Mucosa of stomach (tissue), 1 donor: ENCODE data around the gene NET1.
A peak's percentile ranks its signal among the peaks of the same experiment; 100 is the strongest.

Experiments
- H3K27me3 ChIP-seq: one replicate; pipeline ENCODE4 v1.7.0; 2013; ENCODE audit warnings: mild to moderate bottlenecking, low read length; ENCODE audit not compliant: control insufficient read depth, insufficient read depth
- H3K36me3 ChIP-seq: one replicate; pipeline ENCODE4 v1.7.0; 2013; ENCODE audit warnings: low read length; ENCODE audit not compliant: control insufficient read depth, insufficient read depth
- H3K4me1 ChIP-seq: one replicate; pipeline ENCODE4 v1.7.0; 2013; ENCODE audit warnings: mild to moderate bottlenecking, low read length; ENCODE audit not compliant: control insufficient read depth, insufficient read depth
- H3K4me3 ChIP-seq: one replicate; pipeline ENCODE4 v1.7.0; 2013; ENCODE audit warnings: low read length
- H3K9ac ChIP-seq: one replicate; pipeline ENCODE4 v1.7.0; 2013; ENCODE audit warnings: mild to moderate bottlenecking, low read length, moderate library complexity
- H3K9me3 ChIP-seq: one replicate; pipeline ENCODE4 v1.7.0; 2013; ENCODE audit warnings: mild to moderate bottlenecking, low read length, moderate library complexity; ENCODE audit not compliant: control insufficient read depth
- donor health status: Pancreatic carcinoma.

NET1 gene

DNA sequence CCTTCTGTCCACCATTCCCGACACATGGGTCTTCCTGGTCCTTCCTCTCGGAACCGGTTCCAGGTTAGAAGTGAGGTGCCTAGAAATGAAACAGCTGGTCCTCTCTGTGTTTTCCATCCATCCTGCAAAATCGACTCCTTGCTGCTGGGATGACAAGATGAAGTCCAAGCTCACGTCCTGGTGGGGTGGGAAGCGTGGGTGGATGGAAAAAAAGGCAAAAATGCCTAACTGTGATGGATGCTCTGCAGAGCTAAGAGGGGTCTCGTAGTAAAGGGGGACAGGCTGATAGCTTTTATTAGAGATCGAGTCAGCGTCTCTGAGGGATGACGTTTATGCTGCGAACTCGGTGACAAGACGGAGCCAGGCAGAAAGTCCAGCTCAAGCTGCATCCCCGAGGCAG, 72.9 kb downstream of the NET1 start:
- H3K27me3 ChIP-seq, result no peaks in the 10 kb centered on the region
- no peak overlapping the region for H3K9ac ChIP-seq
- H3K36me3 ChIP-seq, result no peaks in the 10 kb centered on the region
- no peaks in the 10 kb centered on the region for H3K9me3 ChIP-seq
- H3K4me1 ChIP-seq, result peaks cover 27% of the 10 kb centered on the region
- no peak overlapping the region for H3K4me3 ChIP-seq

DNA sequence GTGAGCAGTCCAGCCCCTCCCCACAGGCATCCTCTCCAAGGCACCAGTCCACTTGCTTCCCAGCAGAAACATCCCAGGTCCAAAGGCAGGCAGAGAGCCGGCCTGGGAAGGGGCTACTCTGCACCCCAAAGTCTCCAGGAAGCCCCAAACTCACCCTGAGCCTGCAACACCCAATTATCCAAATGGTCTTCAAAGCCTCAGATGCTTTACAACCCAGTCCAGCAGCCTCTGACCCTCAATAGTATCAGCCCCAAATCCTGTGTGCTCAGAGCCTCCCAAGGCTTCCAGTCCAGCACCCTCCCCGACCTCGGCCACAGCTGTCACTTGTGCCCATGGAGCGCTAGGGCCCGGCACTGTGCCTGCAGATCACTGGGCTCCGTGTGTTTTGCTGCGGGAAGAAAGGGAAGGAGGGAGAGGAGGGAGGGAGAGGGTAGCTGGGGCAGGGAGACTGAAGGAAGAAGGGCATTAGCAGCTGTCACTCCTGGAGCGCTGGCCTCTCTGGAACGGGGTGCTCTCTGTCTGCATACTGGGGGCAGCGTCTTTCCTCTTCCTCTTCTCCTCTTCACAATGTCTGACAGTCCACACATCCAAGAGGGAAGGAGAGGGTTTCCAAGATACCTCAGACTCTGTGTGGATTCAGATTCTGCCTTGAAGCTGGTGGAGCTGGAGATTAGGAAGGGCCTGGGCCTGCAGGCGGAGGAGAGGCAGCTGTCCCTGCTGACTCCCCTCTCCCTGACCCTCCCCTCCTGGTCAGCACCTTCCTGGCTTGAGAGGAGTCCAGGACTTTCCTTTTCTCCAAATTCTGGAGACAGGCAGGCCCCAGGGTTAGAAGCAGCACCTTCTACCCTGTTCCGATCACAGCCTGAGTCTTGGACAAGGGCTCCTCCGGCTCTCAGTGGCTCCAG, 73.8 kb downstream of the NET1 start:
- Histone ChIP-seq H3K9me3 (no peaks in the 10 kb centered on the region), H3K4me1 (peaks cover 27% of the 10 kb centered on the region), H3K4me3 (no peak overlapping the region), H3K9ac (no peak overlapping the region), H3K27me3 (no peaks in the 10 kb centered on the region), H3K36me3 (no peaks in the 10 kb centered on the region)

DNA sequence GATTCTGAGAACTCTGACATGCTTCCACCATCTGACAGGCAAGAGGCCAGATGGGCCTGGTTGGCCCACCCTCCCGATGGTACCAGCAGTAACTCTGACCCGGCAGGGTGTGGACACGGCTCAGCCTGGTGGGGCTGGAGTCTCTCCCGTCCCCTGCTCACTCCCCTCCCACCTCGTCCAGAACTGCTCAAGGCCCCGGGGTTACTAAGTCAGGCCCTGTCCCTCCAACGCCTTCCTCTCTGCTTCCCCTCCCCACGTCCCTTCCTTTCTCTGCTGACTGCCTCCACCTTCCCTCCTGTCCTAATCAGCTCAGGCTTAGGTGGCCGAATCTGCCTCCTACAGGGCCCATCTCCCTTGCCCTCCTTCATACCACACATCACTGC, 74.5 kb downstream of the NET1 start:
- no peaks in the 10 kb centered on the region for H3K9me3 ChIP-seq
- no peak overlapping the region for H3K9ac ChIP-seq
- H3K4me1 ChIP-seq, result peaks cover 27% of the 10 kb centered on the region
- H3K36me3 ChIP-seq, result no peaks in the 10 kb centered on the region
- no peaks in the 10 kb centered on the region for H3K27me3 ChIP-seq
- H3K4me3 ChIP-seq, result no peak overlapping the region

DNA sequence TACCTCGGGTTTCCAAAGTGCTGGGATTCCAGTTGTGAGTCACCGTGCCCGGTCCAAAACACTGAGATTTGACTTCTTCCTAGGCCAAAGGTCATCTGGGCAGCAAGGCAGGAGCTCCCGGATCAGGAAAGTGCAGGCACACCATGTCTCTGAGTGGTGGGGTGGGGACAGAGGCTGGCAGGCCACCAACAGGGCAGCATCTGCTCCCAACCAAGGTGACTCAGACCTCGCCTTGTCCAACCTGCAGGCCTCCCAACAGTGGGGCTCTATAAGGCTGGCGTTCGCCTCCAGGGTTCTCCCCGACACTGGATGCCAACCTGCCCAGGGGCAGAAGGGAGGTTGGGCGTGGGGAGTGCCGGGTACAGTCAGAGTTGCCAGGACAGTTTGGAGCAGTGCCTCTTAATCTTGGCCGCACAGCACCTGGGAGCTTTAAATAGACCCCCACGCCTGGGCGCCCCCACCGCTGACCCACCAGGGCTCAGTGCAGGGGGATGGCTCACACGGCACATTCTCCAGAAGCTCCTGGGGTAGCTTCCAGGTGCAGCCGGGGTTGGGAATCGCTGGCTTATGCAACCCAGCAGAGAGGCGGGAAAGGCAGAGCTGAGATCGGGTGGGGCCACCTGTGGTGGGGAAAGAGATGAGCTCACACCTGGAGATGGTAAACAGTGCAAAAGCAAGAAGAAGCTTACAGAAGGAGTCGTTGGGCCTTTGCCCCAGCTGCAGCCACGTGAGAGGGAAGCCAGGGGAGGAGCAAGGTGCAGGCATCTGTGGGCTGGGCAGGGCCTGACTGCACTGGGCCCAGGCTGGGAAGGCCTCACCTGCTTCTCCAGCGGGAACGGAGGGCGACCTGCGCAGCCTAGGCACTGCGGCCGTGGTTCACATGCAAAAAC, 76.2 kb downstream of the NET1 start:
- Histone ChIP-seq H3K9me3 (no peaks in the 10 kb centered on the region), H3K9ac (peak overlapping the region; percentile 57), H3K4me3 (no peak overlapping the region), H3K27me3 (no peaks in the 10 kb centered on the region), H3K4me1 (peaks cover 32% of the 10 kb centered on the region), H3K36me3 (no peaks in the 10 kb centered on the region)

DNA sequence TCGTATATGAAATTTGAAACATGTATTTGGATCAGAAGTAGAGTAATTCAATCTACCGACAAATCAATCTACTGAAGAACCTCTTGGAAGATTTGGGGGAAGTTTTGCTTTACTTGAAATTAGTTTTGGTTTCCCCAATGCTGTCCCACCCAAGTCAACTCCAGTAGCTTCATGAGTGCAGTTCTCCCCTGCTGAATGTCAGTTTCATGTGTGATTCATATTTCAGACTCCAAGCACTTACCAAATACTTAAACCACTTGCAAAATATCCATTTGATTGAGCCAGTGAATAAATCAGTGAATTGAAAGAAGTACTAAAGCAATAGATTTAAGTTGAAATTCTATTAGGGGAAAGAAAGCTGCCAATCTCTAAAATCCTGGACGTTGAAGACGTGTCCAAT, 77.7 kb downstream of the NET1 start:
- Histone ChIP-seq H3K4me3 (no peak overlapping the region), H3K9me3 (no peaks in the 10 kb centered on the region), H3K36me3 (no peaks in the 10 kb centered on the region), H3K9ac (no peak overlapping the region), H3K4me1 (peaks cover 39% of the 10 kb centered on the region), H3K27me3 (no peaks in the 10 kb centered on the region)

DNA sequence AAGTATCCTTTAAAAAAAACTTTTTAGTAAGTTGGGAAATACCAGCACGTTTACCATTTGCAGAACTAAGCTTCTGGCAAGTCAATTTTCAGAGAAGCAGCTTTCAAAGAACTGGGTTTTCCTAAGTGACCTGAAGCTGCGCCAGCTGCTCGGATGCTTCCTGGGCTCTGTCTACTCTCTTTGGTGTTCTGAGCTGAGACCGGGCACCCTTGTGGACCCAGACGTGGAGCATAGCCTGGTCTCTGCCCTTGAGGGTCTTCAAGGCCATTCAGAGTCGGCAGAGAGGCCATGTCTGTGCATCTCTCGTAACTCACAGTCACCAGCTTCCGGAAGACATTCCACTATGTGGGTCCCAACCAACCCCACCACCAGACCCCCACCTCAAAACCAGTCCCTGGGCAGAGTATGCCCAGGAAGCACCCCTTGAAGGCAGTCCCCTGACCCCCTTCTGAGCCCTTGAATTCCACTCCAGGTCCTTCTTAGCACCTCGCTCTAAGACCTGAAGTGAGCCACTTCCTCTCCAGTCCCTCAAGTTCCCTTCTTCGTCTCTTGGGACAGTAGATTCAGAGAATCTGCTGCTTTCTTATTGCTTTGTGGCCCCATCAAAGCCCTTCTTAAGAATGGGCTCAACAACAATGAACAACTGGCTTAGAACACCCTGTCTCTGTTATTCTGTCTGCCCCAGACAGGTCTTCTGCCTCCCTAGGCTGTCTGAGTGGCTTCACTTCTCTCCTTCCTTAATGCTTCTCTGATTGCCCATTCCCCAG, 78.5 kb downstream of the NET1 start:
- Histone ChIP-seq H3K9me3 (no peaks in the 10 kb centered on the region), H3K27me3 (no peaks in the 10 kb centered on the region), H3K9ac (no peak overlapping the region), H3K36me3 (no peaks in the 10 kb centered on the region), H3K4me3 (no peak overlapping the region), H3K4me1 (peaks cover 41% of the 10 kb centered on the region)

DNA sequence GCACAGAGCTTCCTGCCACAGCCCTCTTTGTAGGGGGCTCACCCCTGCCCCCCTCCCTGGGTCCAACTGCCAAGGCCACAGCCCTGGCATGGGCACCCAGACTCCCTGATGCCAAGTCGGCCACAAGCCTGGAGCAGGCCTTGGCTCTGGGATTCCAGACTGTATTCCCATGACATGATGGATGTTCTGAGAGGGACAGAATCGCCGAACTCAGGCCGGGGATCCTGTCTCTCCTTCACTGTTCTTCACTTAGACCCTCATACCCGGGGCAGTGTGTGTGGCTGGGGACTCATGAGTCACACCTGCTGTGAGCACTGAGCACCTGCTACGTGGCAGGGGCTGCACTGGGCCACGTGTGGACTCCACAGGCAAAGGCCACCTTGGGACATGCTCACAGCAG, 79.1 kb downstream of the NET1 start:
- no peaks in the 10 kb centered on the region for H3K9me3 ChIP-seq
- no peaks in the 10 kb centered on the region for H3K27me3 ChIP-seq
- H3K36me3 ChIP-seq, result no peaks in the 10 kb centered on the region
- H3K4me3 ChIP-seq, result no peak overlapping the region
- H3K9ac ChIP-seq, result no peak overlapping the region
- H3K4me1 ChIP-seq, result peaks cover 47% of the 10 kb centered on the region

DNA sequence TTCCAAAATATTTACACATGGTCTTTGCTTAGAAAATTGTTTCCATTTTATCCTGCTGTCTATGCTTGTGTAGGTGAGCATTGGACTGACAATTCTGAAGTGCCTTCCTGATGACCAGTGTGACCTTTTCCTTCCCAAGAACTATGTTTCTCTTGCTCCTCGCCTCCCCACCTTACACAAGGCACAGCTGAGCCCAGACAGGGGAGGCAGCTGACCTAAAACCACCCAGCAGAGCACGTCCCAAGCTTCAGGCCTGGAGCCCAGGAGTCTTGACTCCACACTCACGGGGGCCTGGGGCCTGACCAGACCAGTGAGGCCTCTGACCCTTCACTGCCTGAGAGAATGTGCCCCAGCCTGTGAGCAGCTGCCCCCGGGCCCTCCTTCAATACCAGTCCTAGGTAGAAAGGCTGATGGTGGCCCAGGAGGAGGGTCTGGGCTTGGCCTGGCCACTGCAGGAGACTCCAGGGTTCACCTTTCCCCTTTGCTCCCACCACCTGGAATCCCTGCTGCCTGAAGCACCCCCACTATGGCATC, 80.0 kb downstream of the NET1 start:
- H3K4me1 ChIP-seq, result peaks cover 46% of the 10 kb centered on the region
- H3K36me3 ChIP-seq, result no peaks in the 10 kb centered on the region
- H3K4me3 ChIP-seq, result no peak overlapping the region
- no peaks in the 10 kb centered on the region for H3K9me3 ChIP-seq
- H3K9ac ChIP-seq, result no peak overlapping the region
- H3K27me3 ChIP-seq, result no peaks in the 10 kb centered on the region

DNA sequence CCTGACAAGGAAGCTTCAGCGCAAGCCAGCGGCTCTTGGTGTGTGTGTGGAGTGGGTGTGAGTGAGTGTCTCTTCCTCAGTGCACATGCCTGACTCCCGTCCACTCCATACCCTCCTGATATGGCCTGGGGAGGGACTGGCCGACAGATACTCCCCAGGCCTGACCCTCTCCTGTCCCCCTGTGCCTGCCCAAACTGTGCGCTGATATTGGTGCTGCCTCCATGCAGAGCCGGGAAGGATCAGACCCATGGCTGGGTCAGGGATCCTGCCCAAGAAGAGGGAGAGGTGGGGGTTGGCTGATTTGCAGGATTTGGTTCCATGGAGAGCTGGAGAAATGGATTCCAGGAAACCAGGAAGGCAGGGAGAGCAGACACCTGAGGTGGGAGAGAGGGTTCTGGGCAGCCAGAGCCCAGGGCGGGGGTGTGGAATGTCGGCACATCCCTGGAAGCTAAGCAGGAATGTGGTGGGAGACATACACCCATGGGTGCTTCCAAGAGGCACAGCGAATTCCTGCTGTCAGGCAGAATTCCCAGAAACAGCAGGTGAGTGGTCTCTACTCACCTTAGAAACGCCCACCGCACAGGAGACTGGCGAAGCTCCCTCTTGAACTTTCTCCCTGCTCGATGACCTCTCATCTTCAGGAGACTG, 80.7 kb downstream of the NET1 start:
- Histone ChIP-seq H3K27me3 (no peaks in the 10 kb centered on the region), H3K4me3 (no peak overlapping the region), H3K4me1 (peaks cover 39% of the 10 kb centered on the region), H3K36me3 (no peaks in the 10 kb centered on the region), H3K9me3 (no peaks in the 10 kb centered on the region), H3K9ac (no peak overlapping the region)

DNA sequence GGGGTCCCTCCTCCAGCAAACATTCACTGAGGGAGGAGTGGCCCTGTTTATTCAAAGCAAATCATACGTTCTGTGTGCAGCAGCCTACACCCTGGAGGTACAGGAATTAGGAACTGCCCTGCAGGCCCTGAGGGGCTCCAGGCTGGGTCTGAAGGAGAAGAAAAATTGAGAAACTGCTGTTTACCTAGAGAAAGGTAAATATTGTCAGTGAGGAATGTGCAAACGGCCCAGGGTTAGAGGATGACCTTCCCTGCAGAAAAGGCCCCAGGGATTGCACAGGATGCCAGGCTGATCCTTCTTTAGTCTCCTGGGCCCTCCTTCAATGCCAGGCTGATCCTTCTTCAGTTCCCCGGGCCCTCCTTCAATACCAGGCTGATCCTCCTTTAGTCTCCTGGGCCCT, 81.3 kb downstream of the NET1 start:
- Histone ChIP-seq H3K9me3 (no peaks in the 10 kb centered on the region), H3K4me3 (no peak overlapping the region), H3K27me3 (no peaks in the 10 kb centered on the region), H3K4me1 (peaks cover 33% of the 10 kb centered on the region), H3K36me3 (no peaks in the 10 kb centered on the region), H3K9ac (no peak overlapping the region)

DNA sequence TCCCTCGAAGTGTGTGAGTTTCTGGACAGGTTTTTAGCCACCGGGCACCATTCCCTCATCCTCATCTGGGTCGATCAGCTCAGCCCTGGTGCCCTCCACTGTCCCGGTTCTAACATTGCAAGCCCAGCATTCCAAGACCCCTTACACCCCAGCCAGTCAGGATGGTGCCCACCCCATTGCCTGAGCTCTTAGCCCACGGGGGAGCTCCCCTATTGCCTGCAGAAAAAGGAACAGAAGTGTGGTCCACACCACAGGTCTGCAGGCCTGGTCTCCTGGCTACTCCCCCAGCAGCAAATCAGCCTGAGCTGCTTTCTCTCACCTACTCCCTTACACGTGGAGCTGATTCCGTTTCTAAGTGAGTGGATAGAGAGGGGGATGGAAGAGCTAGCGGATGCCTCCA, 82.3 kb downstream of the NET1 start:
- H3K9ac ChIP-seq, result no peak overlapping the region
- no peaks in the 10 kb centered on the region for H3K27me3 ChIP-seq
- no peak overlapping the region for H3K4me3 ChIP-seq
- H3K4me1 ChIP-seq, result peaks cover 31% of the 10 kb centered on the region
- no peaks in the 10 kb centered on the region for H3K9me3 ChIP-seq
- no peaks in the 10 kb centered on the region for H3K36me3 ChIP-seq
